Measurements from ENCODE around the gene PRKCQ.

Gene PRKCQ

DNA sequence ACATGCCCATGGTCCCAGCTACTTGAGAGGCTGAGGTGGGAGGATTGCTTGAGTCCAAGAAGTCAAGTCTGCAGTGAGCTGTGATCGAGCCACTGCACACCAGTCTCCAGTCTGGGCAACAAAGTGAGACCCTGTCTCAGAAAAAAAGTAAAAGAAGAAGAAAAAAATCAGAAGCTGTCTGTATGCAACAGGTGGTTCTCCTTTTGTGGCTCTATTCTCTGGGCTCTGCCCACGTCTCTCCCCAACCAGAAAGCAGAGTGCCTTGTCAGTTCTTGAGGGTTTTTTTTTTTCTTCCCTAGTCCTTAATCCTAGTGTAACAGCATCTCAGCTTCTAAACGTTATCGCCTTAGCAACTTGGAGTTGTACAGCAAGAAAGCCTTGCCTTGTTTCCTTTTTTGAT, 89.5 kb downstream of the PRKCQ start:
- Histone ChIP-seq H2AFZ (ENCODE audit: low read length) (no peak overlapping the region), H3K9ac (ENCODE audit: low read length) (no peak overlapping the region), H3K4me1 (ENCODE audit: low read length) (no peaks in the 10 kb centered on the region), H3K79me2 (ENCODE audit: low read length) (no peaks in the 10 kb centered on the region), H3K36me3 (replicated peaks; ENCODE audit: insufficient read depth, low read length) (no peaks in the 10 kb centered on the region), H3K9me2 (replicated peaks; ENCODE audit: insufficient read depth, low read length) (no peaks in the 10 kb centered on the region), H3K27ac (ENCODE audit: low read length) (no peak overlapping the region), H3K9me3 (replicated peaks; ENCODE audit: insufficient read depth, low read length) (no peaks in the 10 kb centered on the region), H3K27me3 (replicated peaks; ENCODE audit: insufficient read depth, low read length) (no peaks in the 10 kb centered on the region), H3F3A (ENCODE audit: insufficient read depth, low read length) (no peaks in the 10 kb centered on the region), H3K4me2 (ENCODE audit: low read depth, low read length) (no peak overlapping the region), H3K4me3 (ENCODE audit: low read length) (no peak overlapping the region), H4K20me1 (ENCODE audit: insufficient read depth, low read length) (no peaks in the 10 kb centered on the region)
- no peak for TF ChIP-seq EZH2 (optimal IDR thresholded peaks at IDR 0.05; ENCODE audit: low read depth, low read length)
- TF ChIP-seq, protein P1, sequence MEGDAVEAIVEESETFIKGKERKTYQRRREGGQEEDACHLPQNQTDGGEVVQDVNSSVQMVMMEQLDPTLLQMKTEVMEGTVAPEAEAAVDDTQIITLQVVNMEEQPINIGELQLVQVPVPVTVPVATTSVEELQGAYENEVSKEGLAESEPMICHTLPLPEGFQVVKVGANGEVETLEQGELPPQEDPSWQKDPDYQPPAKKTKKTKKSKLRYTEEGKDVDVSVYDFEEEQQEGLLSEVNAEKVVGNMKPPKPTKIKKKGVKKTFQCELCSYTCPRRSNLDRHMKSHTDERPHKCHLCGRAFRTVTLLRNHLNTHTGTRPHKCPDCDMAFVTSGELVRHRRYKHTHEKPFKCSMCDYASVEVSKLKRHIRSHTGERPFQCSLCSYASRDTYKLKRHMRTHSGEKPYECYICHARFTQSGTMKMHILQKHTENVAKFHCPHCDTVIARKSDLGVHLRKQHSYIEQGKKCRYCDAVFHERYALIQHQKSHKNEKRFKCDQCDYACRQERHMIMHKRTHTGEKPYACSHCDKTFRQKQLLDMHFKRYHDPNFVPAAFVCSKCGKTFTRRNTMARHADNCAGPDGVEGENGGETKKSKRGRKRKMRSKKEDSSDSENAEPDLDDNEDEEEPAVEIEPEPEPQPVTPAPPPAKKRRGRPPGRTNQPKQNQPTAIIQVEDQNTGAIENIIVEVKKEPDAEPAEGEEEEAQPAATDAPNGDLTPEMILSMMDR (IDR thresholded peaks at IDR 0.05; ENCODE audit: low read length) = no peak
- no peak for TF ChIP-seq EZH2phosphoT487 (IDR thresholded peaks at IDR 0.05; ENCODE audit: low read length)
- DNase-seq = no peak

DNA sequence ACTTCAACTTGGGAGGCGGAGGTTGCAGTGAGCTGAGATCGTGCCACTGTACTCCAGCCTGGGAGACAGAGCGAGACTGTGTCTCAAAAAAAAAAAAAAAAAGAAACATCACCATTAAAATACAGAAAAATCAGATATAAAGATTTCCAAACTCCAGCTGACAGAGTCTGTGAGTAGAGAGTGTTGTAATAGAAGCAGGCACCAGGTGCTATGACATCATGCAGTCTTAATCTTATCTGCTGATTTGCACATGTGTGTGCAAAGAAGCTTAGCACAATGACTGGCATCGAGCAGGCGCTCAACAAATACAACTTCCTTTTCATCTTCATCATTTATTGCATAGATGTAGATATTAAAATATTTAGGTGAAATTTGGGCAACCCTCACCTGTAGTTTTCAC, 92.2 kb downstream of the PRKCQ start:
- H3F3A ChIP-seq (ENCODE audit: insufficient read depth, low read length) = no peaks in the 10 kb centered on the region
- no peaks in the 10 kb centered on the region for H4K20me1 ChIP-seq (ENCODE audit: insufficient read depth, low read length)
- no peak for TF ChIP-seq EZH2 (optimal IDR thresholded peaks at IDR 0.05; ENCODE audit: low read depth, low read length)
- no peak for TF ChIP-seq EZH2phosphoT487 (IDR thresholded peaks at IDR 0.05; ENCODE audit: low read length)
- TF ChIP-seq, protein P1 (IDR thresholded peaks at IDR 0.05; ENCODE audit: low read length) = no peak
- H3K79me2 ChIP-seq (ENCODE audit: low read length) = no peaks in the 10 kb centered on the region
- H3K9me3 ChIP-seq (replicated peaks; ENCODE audit: insufficient read depth, low read length) = no peaks in the 10 kb centered on the region
- H3K27me3 ChIP-seq (replicated peaks; ENCODE audit: insufficient read depth, low read length) = no peaks in the 10 kb centered on the region
- no peaks in the 10 kb centered on the region for H3K36me3 ChIP-seq (replicated peaks; ENCODE audit: insufficient read depth, low read length)
- H3K4me3 ChIP-seq (ENCODE audit: low read length) = no peak overlapping the region
- DNase-seq = no peak
- H3K27ac ChIP-seq (ENCODE audit: low read length) = no peak overlapping the region
- no peak overlapping the region for H3K4me2 ChIP-seq (ENCODE audit: low read depth, low read length)
- H2AFZ ChIP-seq (ENCODE audit: low read length) = no peak overlapping the region
- no peaks in the 10 kb centered on the region for H3K9me2 ChIP-seq (replicated peaks; ENCODE audit: insufficient read depth, low read length)
- no peaks in the 10 kb centered on the region for H3K4me1 ChIP-seq (ENCODE audit: low read length)
- no peak overlapping the region for H3K9ac ChIP-seq (ENCODE audit: low read length)

DNA sequence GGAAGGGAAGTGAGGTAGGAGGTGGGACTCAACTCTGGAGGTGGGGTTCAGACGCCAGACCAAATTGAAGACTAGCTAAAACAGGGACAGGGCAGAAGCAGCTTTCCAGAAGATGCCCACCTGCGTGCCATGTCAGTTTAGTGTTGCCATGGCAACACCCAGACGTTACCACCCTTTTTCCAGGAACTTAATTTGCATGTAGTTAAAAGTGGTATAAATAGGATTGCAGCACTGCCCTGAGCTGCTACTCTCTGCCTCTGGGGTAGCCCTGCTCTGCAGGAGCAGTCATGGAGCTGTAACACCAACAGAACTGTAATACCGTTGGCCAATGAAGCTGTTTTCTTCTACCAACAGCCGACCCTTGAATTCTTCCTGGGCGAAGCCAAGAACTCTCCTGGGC, 93.8 kb downstream of the PRKCQ start:
- Histone ChIP-seq H3K9me3 (replicated peaks; ENCODE audit: insufficient read depth, low read length) (no peaks in the 10 kb centered on the region), H3K79me2 (ENCODE audit: low read length) (no peaks in the 10 kb centered on the region), H4K20me1 (ENCODE audit: insufficient read depth, low read length) (no peaks in the 10 kb centered on the region), H3K4me1 (ENCODE audit: low read length) (no peaks in the 10 kb centered on the region), H3K27me3 (replicated peaks; ENCODE audit: insufficient read depth, low read length) (no peaks in the 10 kb centered on the region), H3K4me3 (ENCODE audit: low read length) (no peak overlapping the region), H3K36me3 (replicated peaks; ENCODE audit: insufficient read depth, low read length) (no peaks in the 10 kb centered on the region), H3F3A (ENCODE audit: insufficient read depth, low read length) (no peaks in the 10 kb centered on the region), H3K9me2 (replicated peaks; ENCODE audit: insufficient read depth, low read length) (no peaks in the 10 kb centered on the region), H3K9ac (ENCODE audit: low read length) (no peak overlapping the region), H3K4me2 (ENCODE audit: low read depth, low read length) (no peak overlapping the region), H2AFZ (ENCODE audit: low read length) (no peak overlapping the region), H3K27ac (ENCODE audit: low read length) (no peak overlapping the region)
- DNase-seq = no peak
- TF ChIP-seq EZH2 (optimal IDR thresholded peaks at IDR 0.05; ENCODE audit: low read depth, low read length) = no peak
- TF ChIP-seq EZH2phosphoT487 (IDR thresholded peaks at IDR 0.05; ENCODE audit: low read length) = no peak
- TF ChIP-seq, protein P1 (IDR thresholded peaks at IDR 0.05; ENCODE audit: low read length) = no peak

Data from MM.1S (cell line).